SK-N-MC (cell line): ENCODE results near the gene DLG5.

Experiments used
- DNase-seq: peaks from one replicate; pipeline ENCODE4 v3.0.0-alpha.2; 2011; ENCODE audit warnings: low read depth, low spot score
- H3K27ac ChIP-seq: fragments of 200-600 bp; sonication (generic); 2 replicates; pipeline ENCODE4 v1.5.1; 2016; ENCODE audit warnings: mixed run types
- H3K36me3 ChIP-seq: fragments of 200-600 bp; sonication (generic); 2 replicates; pipeline ENCODE4 v1.6.1; 2017; ENCODE audit warnings: antibody characterized with exemption, low read length, mixed read lengths; ENCODE audit not compliant: insufficient read depth
- H3K4me3 ChIP-seq: fragments of 200-600 bp; sonication (generic); 2 replicates; pipeline ENCODE4 v1.5.1; 2016
- H3K9ac ChIP-seq: fragments of 200-600 bp; sonication (generic); 2 replicates; pipeline ENCODE4 v1.8.0; 2017; ENCODE audit warnings: mixed run types, mixed read lengths; ENCODE audit not compliant: insufficient read length
- H3K9me3 ChIP-seq: fragments of 200-600 bp; sonication (generic); 2 replicates; pipeline ENCODE4 v1.6.1; 2017; ENCODE audit warnings: low read depth, mild to moderate bottlenecking, antibody characterized with exemption, low read length, moderate library complexity, mixed read lengths
- EZH2 ChIP-seq: fragments of 200-600 bp; sonication (generic); IDR thresholded peaks from one replicate; pipeline ENCODE4 v1.6.1; 2017; ENCODE audit warnings: antibody characterized with exemption
- FOXP2 ChIP-seq: optimal IDR thresholded peaks from 2 replicates; pipeline ENCODE3; 2011; ENCODE audit warnings: mild to moderate bottlenecking, moderate library complexity; ENCODE audit not compliant: insufficient read depth; ENCODE audit errors: extremely low read length, control extremely low read depth
- POLR2AphosphoS5 ChIP-seq: IDR thresholded peaks from 2 replicates; pipeline ENCODE4 v1.6.1; 2012; ENCODE audit warnings: mild to moderate bottlenecking, low read depth, low read length, borderline replicate concordance

The DLG5 gene

DNA sequence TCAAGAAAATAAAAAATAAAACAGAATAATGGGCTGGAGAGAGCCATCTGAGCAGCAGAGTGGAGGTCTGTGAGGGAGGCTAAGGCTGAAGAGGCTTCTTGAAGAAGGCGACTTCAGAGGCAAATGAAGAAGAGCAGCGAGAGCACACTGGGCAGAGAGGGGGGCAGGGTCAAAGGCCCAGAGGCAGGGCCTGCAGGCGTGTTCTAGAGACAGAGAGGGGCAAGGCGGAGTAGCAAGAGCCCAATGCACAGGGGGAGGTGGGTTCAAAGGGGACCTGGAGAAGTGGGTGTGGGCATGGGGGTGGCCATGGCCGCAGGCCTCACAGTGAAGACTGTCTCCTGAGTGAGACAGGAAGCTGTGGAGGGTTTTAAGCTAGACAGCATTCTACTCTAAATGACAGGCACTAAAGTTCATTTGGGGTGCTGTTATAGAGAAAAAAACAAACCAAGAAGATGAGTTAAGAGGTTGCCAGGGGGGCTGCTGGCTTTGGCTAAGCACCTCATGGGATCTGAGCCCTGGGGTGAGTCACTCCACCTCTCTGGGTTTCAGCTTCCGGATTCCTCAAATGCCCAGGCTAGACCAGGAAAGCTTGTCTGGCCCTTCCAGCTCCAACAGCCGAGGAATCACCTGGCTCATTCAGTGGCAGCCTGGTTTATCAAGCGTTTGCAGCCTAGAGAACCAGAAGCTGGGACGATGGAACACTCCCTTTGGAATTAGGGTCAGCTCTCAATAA, 81.7 kb downstream of the DLG5 start:
- Histone ChIP-seq H3K9me3 (no peaks in the 10 kb centered on the region), H3K9ac (no peak overlapping the region), H3K27ac (no peak overlapping the region), H3K36me3 (no peaks in the 10 kb centered on the region), H3K4me3 (no peak overlapping the region)
- DNase-seq = no peak
- TF ChIP-seq EZH2 (no peak), POLR2AphosphoS5 (no peak), FOXP2 (no peak)

DNA sequence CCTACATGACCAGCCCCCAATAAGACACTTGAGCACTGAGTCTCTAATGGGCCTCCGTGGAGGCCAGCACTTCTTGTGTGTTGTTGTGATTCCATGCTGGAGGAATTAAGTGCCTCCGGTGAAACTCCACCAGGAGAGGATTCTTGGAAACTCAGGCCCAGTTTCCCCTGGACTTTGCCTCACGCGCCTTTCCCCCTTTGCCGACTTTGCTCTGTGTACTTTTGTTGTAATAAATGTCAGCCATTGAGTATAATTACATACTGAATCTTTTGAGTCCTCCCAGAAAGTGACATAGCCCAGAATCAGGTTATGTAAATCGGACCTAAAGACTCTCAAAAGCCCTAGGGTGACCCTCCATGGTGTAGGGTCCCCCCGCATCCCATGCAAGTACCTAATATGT, 82.4 kb downstream of the DLG5 start:
- Histone ChIP-seq H3K27ac (no peak overlapping the region), H3K9me3 (no peaks in the 10 kb centered on the region), H3K9ac (no peak overlapping the region), H3K4me3 (no peak overlapping the region), H3K36me3 (no peaks in the 10 kb centered on the region)
- no peak for DNase-seq
- TF ChIP-seq EZH2 = no peak
- no peak for TF ChIP-seq FOXP2
- TF ChIP-seq POLR2AphosphoS5 = no peak

DNA sequence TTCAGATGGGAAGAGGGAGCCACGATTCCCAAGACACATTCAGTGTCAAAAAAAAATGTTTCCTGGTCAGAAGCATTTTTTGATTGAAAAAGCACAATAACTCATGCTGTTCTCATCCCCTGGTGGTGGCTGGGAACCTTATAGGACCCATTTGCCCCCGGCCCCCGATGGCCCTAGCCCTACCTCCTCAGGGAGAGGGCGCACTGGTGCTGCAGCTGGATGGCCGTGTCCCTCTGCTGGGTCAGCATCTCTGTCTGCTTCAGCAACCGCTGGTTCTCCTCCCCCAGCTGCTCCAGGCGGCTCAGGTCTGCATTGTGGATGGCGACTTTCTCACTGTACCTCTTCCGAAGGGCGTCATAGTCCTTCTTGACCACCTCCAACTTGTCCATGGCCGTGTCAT, 83.3 kb downstream of the DLG5 start:
- TF ChIP-seq EZH2 (no peak), POLR2AphosphoS5 (no peak), FOXP2 (no peak)
- no peaks in the 10 kb centered on the region for H3K36me3 ChIP-seq
- H3K27ac ChIP-seq = no peak overlapping the region

DNA sequence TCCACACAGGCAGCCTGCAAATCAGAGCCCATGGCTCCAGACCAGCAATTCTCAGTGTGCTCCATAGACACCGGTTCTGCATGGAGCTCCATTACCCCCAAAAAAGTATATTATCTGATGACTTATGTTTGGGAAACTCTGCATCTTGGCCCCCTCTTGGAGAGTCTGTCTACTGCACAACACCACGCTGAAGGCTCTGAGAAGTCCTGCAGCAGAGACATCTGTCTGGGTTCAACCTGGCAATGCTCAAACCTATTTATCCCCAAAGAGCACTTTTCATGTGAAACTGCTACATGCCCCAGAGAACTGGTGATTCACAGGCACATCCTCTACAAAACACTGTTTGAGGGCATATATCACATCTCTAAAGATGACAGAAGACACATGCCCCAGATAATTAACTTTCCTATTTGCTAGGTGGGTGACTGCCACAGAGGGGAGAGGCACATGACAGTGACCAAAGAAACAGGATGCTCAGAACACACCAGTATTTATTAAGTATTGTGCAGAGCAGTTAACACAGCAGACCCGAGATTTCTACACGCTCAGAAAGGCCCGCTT, 83.8 kb downstream of the DLG5 start:
- H3K4me3 ChIP-seq = no peak overlapping the region
- no peak for TF ChIP-seq EZH2
- no peak for TF ChIP-seq POLR2AphosphoS5
- no peak for TF ChIP-seq FOXP2
- H3K9ac ChIP-seq = no peak overlapping the region
- no peaks in the 10 kb centered on the region for H3K36me3 ChIP-seq
- no peaks in the 10 kb centered on the region for H3K9me3 ChIP-seq
- DNase-seq = no peak
- no peak overlapping the region for H3K27ac ChIP-seq

More for the DNA sequence above, 83.3 kb downstream of the DLG5 start:
- H3K4me3 ChIP-seq = no peak overlapping the region
- no peak overlapping the region for H3K9ac ChIP-seq
- H3K9me3 ChIP-seq = no peaks in the 10 kb centered on the region
- DNase-seq = no peak

DNA sequence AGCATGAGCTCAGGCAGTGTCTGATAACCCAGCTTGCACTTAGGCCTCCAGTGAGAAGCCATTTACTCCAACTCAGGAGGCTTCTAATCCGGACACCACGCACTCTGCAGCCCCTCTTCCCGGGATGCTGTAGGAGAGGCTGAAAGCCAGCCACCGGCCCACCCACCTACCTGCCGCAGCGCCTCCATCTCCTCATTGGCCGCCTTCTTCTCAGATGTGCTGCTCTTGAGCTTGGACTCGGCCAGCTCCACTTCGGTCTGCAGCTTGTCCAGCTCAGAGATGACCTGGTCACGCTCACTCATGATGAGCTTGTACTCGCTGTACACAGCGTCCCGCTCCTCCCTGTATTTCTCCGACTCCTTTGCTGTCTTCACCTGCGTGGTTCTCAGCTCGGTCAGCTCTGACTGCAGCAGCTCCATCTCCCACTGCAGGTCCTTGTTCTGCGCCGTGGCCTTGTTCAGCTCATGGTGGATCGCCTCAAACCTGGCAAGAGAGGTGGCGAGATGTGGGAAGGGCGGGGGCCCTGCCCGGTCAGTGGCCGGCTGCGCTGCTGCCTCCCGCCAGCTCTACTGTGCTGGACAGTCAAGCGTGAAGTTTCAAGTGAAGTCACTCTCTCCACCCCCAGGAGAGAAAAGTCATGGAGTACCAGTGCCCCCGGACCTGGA, 84.7 kb downstream of the DLG5 start:
- Histone ChIP-seq H3K27ac (no peak overlapping the region), H3K9ac (no peak overlapping the region), H3K36me3 (no peaks in the 10 kb centered on the region), H3K4me3 (no peak overlapping the region), H3K9me3 (no peaks in the 10 kb centered on the region)
- TF ChIP-seq FOXP2 (no peak), POLR2AphosphoS5 (no peak), EZH2 (no peak)
- no peak for DNase-seq

DNA sequence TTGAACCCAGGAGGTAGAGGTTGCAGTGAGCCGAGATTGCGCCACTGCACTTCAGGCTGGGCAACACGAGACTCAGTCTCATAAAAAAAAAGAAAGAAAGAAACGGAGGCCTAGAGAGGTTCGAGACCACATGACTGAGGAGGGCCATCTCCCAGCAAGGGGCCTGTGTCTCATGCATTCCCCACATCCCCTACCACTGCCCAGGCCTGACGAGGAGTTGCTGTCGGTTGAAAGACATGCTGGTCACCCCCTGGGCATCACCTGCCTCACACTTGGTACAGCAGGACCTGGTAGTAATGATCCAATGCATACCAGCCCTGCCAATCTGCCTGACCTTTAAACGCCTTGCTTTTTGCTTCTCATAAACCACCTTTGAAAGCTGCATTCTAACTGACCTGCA, 85.9 kb downstream of the DLG5 start:
- H3K4me3 ChIP-seq = no peak overlapping the region
- H3K27ac ChIP-seq = no peak overlapping the region
- DNase-seq = no peak
- H3K9ac ChIP-seq = no peak overlapping the region
- TF ChIP-seq POLR2AphosphoS5 (no peak), FOXP2 (no peak), EZH2 (no peak)
- no peaks in the 10 kb centered on the region for H3K36me3 ChIP-seq
- no peaks in the 10 kb centered on the region for H3K9me3 ChIP-seq

DNA sequence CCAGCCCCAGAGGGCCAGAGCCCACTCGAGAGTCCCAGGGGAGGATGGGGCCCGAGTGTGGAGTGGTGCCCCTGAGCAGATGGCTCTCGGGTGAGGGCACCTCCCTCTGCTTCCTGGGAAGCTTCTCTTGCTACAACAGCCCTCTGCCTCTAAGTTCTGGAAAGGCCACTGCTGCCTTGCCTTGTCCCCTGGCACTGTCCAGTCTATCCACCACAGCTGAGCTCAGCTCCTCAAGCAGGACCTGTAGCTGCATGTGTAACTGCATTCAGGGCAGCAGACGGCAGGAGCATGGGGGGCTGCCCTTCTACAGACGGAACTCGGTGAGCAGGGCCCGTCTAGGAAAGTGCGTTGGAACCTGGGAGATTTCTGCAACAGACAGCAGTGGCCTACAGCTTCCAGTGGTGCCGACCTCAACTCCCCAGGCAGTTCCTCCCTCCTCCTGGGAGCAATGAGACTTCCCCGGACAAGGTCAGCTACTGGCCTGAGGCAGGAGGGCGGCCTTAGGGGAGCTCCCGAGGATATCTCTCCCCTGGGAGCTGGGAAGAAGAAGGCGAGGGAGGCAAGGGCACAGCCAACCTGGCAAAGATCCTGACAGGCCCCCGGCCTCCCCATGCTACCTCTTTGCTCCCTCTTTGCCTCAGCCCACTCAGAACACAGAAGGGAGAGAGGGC, 88.5 kb downstream of the DLG5 start:
- H3K9ac ChIP-seq = no peak overlapping the region
- H3K36me3 ChIP-seq = no peaks in the 10 kb centered on the region
- H3K4me3 ChIP-seq = no peak overlapping the region
- no peak overlapping the region for H3K27ac ChIP-seq
- no peaks in the 10 kb centered on the region for H3K9me3 ChIP-seq
- TF ChIP-seq POLR2AphosphoS5 = no peak
- no peak for TF ChIP-seq FOXP2
- no peak for TF ChIP-seq EZH2
- DNase-seq = no peak

DNA sequence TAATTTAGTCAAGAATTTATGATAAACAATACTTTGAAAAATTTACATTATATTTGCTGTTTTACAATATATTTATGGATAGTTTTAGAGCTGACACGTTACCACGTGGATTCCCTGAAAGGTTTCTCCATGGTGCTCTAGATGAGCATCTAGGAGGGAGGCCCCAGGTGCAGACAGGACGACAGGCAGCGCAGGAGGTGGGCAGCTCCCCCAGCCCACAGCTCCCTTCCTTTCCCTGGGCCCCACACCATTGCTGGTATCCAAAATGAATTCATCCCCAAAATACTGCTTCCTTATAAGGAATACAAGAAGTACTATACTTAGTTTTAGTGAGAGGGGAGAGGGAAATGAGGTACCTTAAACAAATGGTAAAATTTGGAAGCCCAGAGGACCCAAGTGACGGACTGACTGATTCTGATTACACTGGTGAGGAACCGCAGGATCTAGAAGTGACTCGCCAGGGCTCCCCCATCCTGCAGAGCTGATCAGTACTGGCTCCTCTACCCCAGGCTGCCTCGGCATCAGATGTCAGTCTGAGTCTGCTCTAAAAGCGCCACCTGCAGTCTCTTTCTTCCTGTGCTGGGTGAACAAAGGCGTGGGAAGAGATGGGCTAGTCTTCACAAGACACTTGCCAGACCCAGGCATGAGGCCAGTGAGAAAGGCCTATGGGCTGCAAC, 89.2 kb downstream of the DLG5 start:
- no peaks in the 10 kb centered on the region for H3K36me3 ChIP-seq
- no peak overlapping the region for H3K9ac ChIP-seq
- no peak for DNase-seq
- H3K9me3 ChIP-seq = no peaks in the 10 kb centered on the region
- H3K4me3 ChIP-seq = no peak overlapping the region
- no peak overlapping the region for H3K27ac ChIP-seq
- TF ChIP-seq EZH2 = no peak
- no peak for TF ChIP-seq FOXP2
- TF ChIP-seq POLR2AphosphoS5 = no peak
